Measurements from ENCODE around the gene HBS1L. TPM values are rescaled to one million over a fixed set of nuclear protein-coding genes. Genes with fewer than 3 reads are reported as not detected.

Gene HBS1L
- total and polyA plus RNA-seq, 8 donors = 14.3 to 63.5 (median 30.7) TPM

- WGBS, 5 donors = 50 to 75% (median 61%) methylated on average over 2 of the region's 2 CpGs
- no peaks in the 10 kb centered on the region for H3K27me3 ChIP-seq
- H3K4me1 ChIP-seq = no peaks in the 10 kb centered on the region
- H3K36me3 ChIP-seq = no peaks in the 10 kb centered on the region
- no peak for DNase-seq
- H3K27ac ChIP-seq = no peak overlapping the region
- H3K4me3 ChIP-seq = no peak overlapping the region
- intact Hi-C loops (cut with DNase I; ENCODE audit: low total_unique reads) = no loop called here
- H3K9me3 ChIP-seq = peaks cover 0 to 7% (median 0%) of the 10 kb centered on the region in 4 donors
- TF ChIP-seq POLR2A (IDR thresholded peaks at IDR 0.05) = no peak
- TF ChIP-seq CTCF (IDR thresholded peaks at IDR 0.05) = no peak
- no peak for TF ChIP-seq POLR2AphosphoS5 (IDR thresholded peaks at IDR 0.05)
- TF ChIP-seq EP300 (IDR thresholded peaks at IDR 0.05) = no peak
Observed at GRCh38 chr6:134950482-134950881, 104.1 kb downstream of the HBS1L start.

- no peak for TF ChIP-seq EP300 (IDR thresholded peaks at IDR 0.05)
- TF ChIP-seq CTCF (IDR thresholded peaks at IDR 0.05) = no peak
- TF ChIP-seq POLR2A (IDR thresholded peaks at IDR 0.05) = no peak
- TF ChIP-seq POLR2AphosphoS5 (IDR thresholded peaks at IDR 0.05) = no peak
- Histone ChIP-seq H3K4me3 (no peak within 1 kb of the TSS), H3K9me3 (peaks cover 0 to 7% (median 0%) of the 10 kb centered on the region in 4 donors), H3K36me3 (no peaks in the 10 kb centered on the region), H3K27me3 (no peaks in the 10 kb centered on the region), H3K4me1 (no peaks in the 10 kb centered on the region), H3K27ac (no peak within 1 kb of the TSS)
- intact Hi-C loops (cut with DNase I; ENCODE audit: low total_unique reads) = no loop called here
- DNase-seq = no peak
- 78 to 84% (median 80%) methylated on average over 4 of the region's 4 CpGs for WGBS, 5 donors
Observed at GRCh38 chr6:134949927-134950326, 104.7 kb downstream of the HBS1L start, which contains the start of gene ALDH8A1. Gene ALDH8A1, minus strand, starts transcription at chr6:134950101. Its CDS starts 48 bp downstream, at chr6:134950053.

- intact Hi-C loops (cut with DNase I; ENCODE audit: low total_unique reads) = no loop called here
- no peak for TF ChIP-seq POLR2AphosphoS5 (IDR thresholded peaks at IDR 0.05)
- no peak for TF ChIP-seq CTCF (IDR thresholded peaks at IDR 0.05)
- TF ChIP-seq EP300 (IDR thresholded peaks at IDR 0.05) = no peak
- no peak for TF ChIP-seq POLR2A (IDR thresholded peaks at IDR 0.05)
- WGBS, 5 donors = 67 to 91% (median 78%) methylated on average over 1 of the region's 1 CpG
- peak in 1 of 2 donors; percentile 13 for DNase-seq
- Histone ChIP-seq H3K4me3 (no peak overlapping the region), H3K27me3 (no peaks in the 10 kb centered on the region), H3K9me3 (peaks cover 0 to 7% (median 0%) of the 10 kb centered on the region in 4 donors), H3K4me1 (no peaks in the 10 kb centered on the region), H3K27ac (no peak overlapping the region), H3K36me3 (no peaks in the 10 kb centered on the region)
Observed at GRCh38 chr6:134948691-134949090, 105.9 kb downstream of the HBS1L start.

- H3K9me3 ChIP-seq = peaks cover 0 to 7% (median 0%) of the 10 kb centered on the region in 4 donors
- TF ChIP-seq POLR2A (IDR thresholded peaks at IDR 0.05) (no peak), POLR2AphosphoS5 (IDR thresholded peaks at IDR 0.05) (no peak), EP300 (IDR thresholded peaks at IDR 0.05) (no peak), CTCF (IDR thresholded peaks at IDR 0.05) (no peak)
- no peaks in the 10 kb centered on the region for H3K27me3 ChIP-seq
- H3K4me1 ChIP-seq = no peaks in the 10 kb centered on the region
- no peak for DNase-seq
- no peak overlapping the region for H3K27ac ChIP-seq
- no peaks in the 10 kb centered on the region for H3K36me3 ChIP-seq
- no peak overlapping the region for H3K4me3 ChIP-seq
- intact Hi-C loops (cut with DNase I; ENCODE audit: low total_unique reads) = no loop called here
Observed at GRCh38 chr6:134948142-134948541, 106.5 kb downstream of the HBS1L start.

Data from stomach (tissue), 9 donors.